GM18502 (cell line): Measurements from ENCODE around the gene COPE.

ENCODE experiments used
- ATAC-seq: cut with Tn5 transposase; IDR thresholded peaks from one replicate; pipeline ENCODE4 v1.9.1; 2021; ENCODE audit warnings: mild to moderate bottlenecking; ENCODE audit not compliant: unreplicated experiment, poor library complexity

The COPE gene

GRCh38 chr19:18856385-18857126, 62.6 kb downstream of the COPE start:
- no peak for ATAC-seq

GRCh38 chr19:18855647-18856384, 63.4 kb downstream of the COPE start:
- no peak for ATAC-seq

GRCh38 chr19:18854982-18855381, 64.2 kb downstream of the COPE start:
- no peak for ATAC-seq

- ATAC-seq, result no peak
Measured at GRCh38 chr19:18853755-18854427, 65.3 kb downstream of the COPE start.

DNA sequence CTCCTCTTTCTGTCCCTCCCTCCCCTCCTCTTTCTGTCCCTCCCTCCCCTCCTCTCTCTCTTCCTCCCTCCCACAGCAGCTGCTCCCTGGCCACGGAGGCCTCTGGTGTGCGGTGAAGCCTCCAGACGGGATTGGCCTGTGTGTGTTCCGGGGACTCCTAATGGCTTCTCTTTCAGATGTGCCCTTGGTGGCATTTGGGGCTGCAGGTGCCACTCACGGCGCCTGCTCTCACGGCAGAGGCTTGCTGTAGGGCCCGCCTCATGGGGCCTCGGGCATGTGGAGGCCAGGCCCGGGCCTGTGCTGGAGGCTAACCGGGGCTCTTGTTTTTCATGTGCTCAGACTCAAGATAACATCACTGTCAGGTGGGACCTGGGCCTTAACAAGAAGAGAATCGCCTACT, 66.5 kb downstream of the COPE start:
- ATAC-seq, result no peak

DNA sequence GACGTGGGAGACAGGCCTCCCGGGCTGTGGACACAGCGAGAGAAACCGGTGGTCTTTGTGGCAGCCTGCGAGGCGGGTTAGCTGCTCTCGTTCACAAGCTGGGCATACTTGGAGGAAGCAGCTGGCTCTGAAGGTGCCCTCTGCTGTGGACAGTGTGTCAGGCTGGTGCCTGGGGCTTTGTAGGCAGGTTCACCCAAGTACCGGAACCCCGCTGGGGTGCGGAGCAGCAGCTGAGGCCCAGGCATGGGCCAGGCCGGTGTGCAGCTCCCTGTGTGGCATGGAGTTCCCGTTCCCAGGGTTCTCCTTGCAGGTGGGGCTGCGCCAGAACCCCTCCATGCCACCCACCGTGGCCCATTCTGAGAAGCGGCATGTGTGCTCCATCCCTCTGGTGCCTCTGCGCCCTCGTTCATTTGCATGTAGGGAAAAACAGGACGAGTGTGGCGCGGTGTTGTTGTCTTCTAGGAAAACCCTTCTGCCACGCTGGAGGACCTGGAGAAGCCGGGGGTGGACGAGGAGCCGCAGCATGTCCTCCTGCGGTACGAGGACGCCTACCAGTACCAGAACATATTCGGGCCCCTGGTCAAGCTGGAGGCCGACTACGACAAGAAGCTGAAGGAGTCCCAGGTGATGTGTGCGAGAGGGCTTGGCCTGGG, 67.4 kb downstream of the COPE start:
- no peak for ATAC-seq

DNA sequence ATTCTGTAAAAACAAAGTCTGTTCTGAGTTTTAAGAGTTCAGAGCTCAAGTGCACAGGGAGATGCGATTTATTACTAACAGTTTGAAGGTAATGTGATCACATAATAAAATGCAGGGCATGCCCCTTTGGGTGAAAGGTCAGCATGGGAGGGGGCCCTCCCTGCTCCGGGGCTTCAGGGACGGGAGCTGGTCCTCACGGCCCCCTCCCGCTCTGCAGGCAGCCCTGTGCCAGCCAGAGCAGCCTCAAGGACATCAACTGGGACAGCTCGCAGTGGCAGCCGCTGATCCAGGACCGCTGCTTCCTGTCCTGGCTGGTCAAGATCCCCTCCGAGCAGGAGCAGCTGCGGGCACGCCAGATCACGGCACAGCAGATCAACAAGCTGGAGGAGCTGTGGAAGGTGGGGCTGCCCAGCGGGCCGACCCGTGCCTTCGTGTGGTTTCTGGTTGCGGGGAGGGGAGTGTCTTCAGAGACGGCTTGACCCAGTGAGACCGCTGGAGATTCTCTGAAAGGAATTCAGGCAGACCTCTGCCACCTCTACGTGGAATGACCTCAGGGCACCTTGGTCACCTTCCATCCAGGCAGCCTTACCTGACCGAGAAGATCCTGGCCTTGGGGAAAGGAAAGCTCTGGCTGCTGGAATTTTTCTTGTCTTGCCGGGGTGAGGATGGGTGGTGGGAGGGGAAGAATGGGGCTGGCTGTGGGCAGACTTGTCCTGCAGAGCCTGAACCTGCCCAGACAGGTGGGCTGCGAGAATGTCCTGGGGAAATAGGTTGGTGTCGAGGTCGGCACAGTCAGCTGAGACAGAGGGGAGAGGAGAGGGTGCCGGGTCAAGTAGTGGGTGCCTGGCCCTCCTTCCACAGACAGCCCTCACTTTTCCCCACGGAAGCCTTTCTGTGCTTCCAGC, 68.5 kb downstream of the COPE start:
- ATAC-seq, result no peak

- no peak for ATAC-seq
Measured at GRCh38 chr19:18849838-18850400, 69.3 kb downstream of the COPE start.
